Activated naive CD8-positive, alpha-beta T cell (primary cell): Measurements from ENCODE around the gene ATRNL1.

Source experiments
- H3K27ac Mint-ChIP-seq: one replicate; pipeline ENCODE4 v1.8.0; 2021; ENCODE audit warnings: mixed read lengths
- H3K27me3 Mint-ChIP-seq: one replicate; pipeline ENCODE4 v1.8.0; 2021; ENCODE audit warnings: mixed read lengths
- H3K36me3 Mint-ChIP-seq: one replicate; pipeline ENCODE4 v1.8.0; 2021; ENCODE audit warnings: mixed read lengths
- H3K4me1 Mint-ChIP-seq: one replicate; pipeline ENCODE4 v1.8.0; 2021; ENCODE audit warnings: low read depth, mixed read lengths
- H3K4me3 Mint-ChIP-seq: one replicate; pipeline ENCODE4 v1.8.0; 2021; ENCODE audit warnings: mild to moderate bottlenecking, mixed read lengths
- H3K9me3 Mint-ChIP-seq: one replicate; pipeline ENCODE4 v1.8.0; 2021; ENCODE audit warnings: low read depth, mixed read lengths

The ATRNL1 gene

GRCh38 chr10:115093286-115093775 is at the start of gene ATRNL1:
TSS of gene ATRNL1 (plus strand) at chr10:115093365. CDS start at chr10:115093751, 386 bp downstream.
- H3K27ac Mint-ChIP-seq: no peak within 1 kb of the TSS
- H3K4me3 Mint-ChIP-seq: peak within 1 kb of the TSS; percentile 83
- H3K9me3 Mint-ChIP-seq: no peaks in the 10 kb centered on the region
- no peaks in the 10 kb centered on the region for H3K36me3 Mint-ChIP-seq
- H3K27me3 Mint-ChIP-seq: peaks cover 37% of the 10 kb centered on the region
- peaks cover 8% of the 10 kb centered on the region for H3K4me1 Mint-ChIP-seq

DNA sequence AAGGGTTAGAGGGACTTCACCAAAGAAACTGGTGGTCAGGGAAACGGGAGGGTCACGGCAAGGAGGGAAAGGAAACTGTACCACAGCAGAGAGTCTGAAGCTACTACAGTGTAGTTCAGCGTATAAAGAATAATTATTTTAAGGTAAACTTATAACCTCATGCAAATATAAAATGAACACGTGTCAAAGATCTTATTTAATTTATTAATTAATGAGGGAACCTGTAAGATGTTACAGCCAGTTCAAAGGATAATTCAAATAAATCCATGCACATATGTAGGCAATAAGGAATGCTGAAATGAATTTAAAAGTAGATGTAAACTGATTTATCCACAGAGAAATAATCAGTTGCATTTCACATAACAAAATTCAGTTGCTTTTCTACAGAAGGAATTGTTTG is 49.4 kb upstream of the ATRNL1 start:
- Mint-ChIP-seq H3K9me3 (no peaks in the 10 kb centered on the region), H3K4me3 (no peak overlapping the region), H3K27ac (no peak overlapping the region), H3K36me3 (no peaks in the 10 kb centered on the region), H3K4me1 (no peaks in the 10 kb centered on the region), H3K27me3 (peaks cover 6% of the 10 kb centered on the region)

GRCh38 chr10:115044891-115045290 is 48.3 kb upstream of the ATRNL1 start:
- peaks cover 6% of the 10 kb centered on the region for H3K27me3 Mint-ChIP-seq

DNA sequence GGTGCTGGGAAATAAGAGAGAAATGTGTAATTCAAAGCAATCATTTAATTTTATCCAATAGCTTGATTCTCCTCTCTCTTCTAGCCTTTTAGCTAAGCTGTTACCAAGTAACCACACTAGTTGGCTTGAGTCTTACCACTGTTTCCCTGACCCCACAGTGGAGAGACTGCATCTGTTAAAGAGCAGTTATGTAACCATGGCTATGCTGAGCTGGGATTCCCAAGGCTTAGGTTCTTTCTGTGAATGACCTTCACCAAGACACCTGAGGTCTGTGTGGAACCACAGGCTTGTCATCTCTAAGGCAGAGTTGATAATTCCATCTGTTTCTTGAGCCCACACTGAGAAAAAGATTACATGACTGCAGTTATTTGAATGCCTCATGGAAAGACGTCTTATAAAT is 47.7 kb upstream of the ATRNL1 start:
- Mint-ChIP-seq H3K27ac (no peak overlapping the region), H3K4me1 (no peaks in the 10 kb centered on the region), H3K4me3 (no peak overlapping the region), H3K27me3 (peaks cover 6% of the 10 kb centered on the region), H3K9me3 (no peaks in the 10 kb centered on the region), H3K36me3 (no peaks in the 10 kb centered on the region)

More at GRCh38 chr10:115044891-115045290, 48.3 kb upstream of the ATRNL1 start:
- Mint-ChIP-seq H3K4me1 (no peaks in the 10 kb centered on the region), H3K36me3 (no peaks in the 10 kb centered on the region), H3K4me3 (no peak overlapping the region), H3K27ac (no peak overlapping the region), H3K9me3 (no peaks in the 10 kb centered on the region)

GRCh38 chr10:115046686-115047236 is 46.4 kb upstream of the ATRNL1 start:
- H3K9me3 Mint-ChIP-seq: no peaks in the 10 kb centered on the region
- no peak overlapping the region for H3K27ac Mint-ChIP-seq
- H3K36me3 Mint-ChIP-seq: no peaks in the 10 kb centered on the region
- H3K4me3 Mint-ChIP-seq: no peak overlapping the region
- H3K4me1 Mint-ChIP-seq: no peaks in the 10 kb centered on the region
- peaks cover 6% of the 10 kb centered on the region for H3K27me3 Mint-ChIP-seq

- no peaks in the 10 kb centered on the region for H3K9me3 Mint-ChIP-seq
- no peaks in the 10 kb centered on the region for H3K4me1 Mint-ChIP-seq
- no peaks in the 10 kb centered on the region for H3K36me3 Mint-ChIP-seq
- H3K27ac Mint-ChIP-seq: no peak overlapping the region
- no peak overlapping the region for H3K4me3 Mint-ChIP-seq
- peaks cover 6% of the 10 kb centered on the region for H3K27me3 Mint-ChIP-seq
Observed at GRCh38 chr10:115047705-115048104, 45.5 kb upstream of the ATRNL1 start.

DNA sequence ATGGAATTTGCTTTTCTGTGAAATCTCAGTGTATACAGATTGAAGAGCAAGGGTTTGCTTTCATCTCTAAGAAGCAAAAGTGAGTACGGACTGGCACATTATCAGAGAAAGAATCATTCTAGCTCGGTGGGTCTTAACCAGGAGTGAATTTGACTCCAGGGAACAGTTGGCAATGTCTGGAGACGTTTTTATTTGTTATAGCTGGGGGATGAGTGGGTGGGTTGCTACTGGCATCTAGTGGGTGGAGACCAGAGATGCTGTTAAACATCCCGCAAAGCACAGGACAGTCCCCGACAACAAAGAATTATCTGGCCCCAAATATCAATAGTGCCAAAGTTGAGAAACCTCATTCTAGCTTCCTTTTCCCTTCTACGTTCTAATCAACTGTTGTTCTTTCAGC is 43.8 kb upstream of the ATRNL1 start:
- Mint-ChIP-seq H3K4me3 (no peak overlapping the region), H3K27ac (no peak overlapping the region), H3K9me3 (no peaks in the 10 kb centered on the region), H3K4me1 (no peaks in the 10 kb centered on the region), H3K36me3 (no peaks in the 10 kb centered on the region), H3K27me3 (peaks cover 2% of the 10 kb centered on the region)

- Mint-ChIP-seq H3K27me3 (peaks cover 2% of the 10 kb centered on the region), H3K27ac (no peak overlapping the region), H3K36me3 (no peaks in the 10 kb centered on the region), H3K4me3 (no peak overlapping the region), H3K9me3 (no peaks in the 10 kb centered on the region), H3K4me1 (no peaks in the 10 kb centered on the region)
Observed at GRCh38 chr10:115049960-115050359, 43.2 kb upstream of the ATRNL1 start.

GRCh38 chr10:115050375-115051010 is 42.7 kb upstream of the ATRNL1 start:
- Mint-ChIP-seq H3K36me3 (no peaks in the 10 kb centered on the region), H3K27me3 (peaks cover 2% of the 10 kb centered on the region), H3K9me3 (no peaks in the 10 kb centered on the region)

DNA sequence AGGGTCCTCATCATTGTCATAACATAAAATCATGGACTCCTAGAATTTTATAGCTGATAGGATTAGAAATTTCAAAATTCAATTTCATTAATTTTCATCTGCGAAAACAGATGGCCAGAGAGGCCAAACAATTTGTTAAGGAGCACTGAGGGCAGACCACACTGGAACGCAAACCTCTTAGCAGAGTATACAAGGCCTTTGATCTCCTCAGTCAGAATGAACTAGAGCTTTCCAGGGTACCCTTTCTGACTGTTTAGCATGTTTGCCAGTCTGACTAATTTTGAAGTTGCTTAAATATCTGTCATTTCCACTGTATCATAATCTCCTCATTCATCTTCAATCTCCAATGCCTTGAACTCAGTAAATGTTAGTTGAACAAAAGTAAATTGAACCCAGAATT is 41.9 kb upstream of the ATRNL1 start:
- no peaks in the 10 kb centered on the region for H3K36me3 Mint-ChIP-seq
- no peaks in the 10 kb centered on the region for H3K27me3 Mint-ChIP-seq
- no peaks in the 10 kb centered on the region for H3K9me3 Mint-ChIP-seq
- H3K4me1 Mint-ChIP-seq: no peaks in the 10 kb centered on the region
- no peak overlapping the region for H3K4me3 Mint-ChIP-seq
- no peak overlapping the region for H3K27ac Mint-ChIP-seq

More at GRCh38 chr10:115050375-115051010, 42.7 kb upstream of the ATRNL1 start:
- Mint-ChIP-seq H3K4me1 (no peaks in the 10 kb centered on the region), H3K4me3 (no peak overlapping the region), H3K27ac (no peak overlapping the region)

DNA sequence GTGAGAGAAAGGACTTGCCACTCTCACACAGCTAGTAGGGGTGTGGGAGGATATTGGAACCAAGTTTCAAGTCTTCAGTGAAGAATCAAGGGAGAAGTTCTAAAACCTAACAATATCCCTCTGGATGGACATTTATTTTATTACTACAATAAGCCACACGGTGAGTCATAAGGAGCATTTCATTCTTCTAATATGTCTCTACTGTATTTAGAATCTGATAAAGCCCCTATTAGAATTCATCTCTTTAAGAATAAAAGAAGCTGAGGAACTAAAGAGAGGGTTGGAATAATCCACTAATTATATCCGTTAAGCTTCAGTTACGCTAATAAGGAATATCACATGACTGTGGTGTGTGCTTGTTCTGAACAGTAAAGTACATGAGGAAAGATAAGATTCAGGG is 40.9 kb upstream of the ATRNL1 start:
- no peaks in the 10 kb centered on the region for H3K9me3 Mint-ChIP-seq
- H3K27me3 Mint-ChIP-seq: no peaks in the 10 kb centered on the region
- H3K36me3 Mint-ChIP-seq: no peaks in the 10 kb centered on the region
- H3K4me1 Mint-ChIP-seq: no peaks in the 10 kb centered on the region
- H3K27ac Mint-ChIP-seq: no peak overlapping the region
- H3K4me3 Mint-ChIP-seq: no peak overlapping the region

- Mint-ChIP-seq H3K27me3 (no peaks in the 10 kb centered on the region), H3K4me1 (no peaks in the 10 kb centered on the region), H3K4me3 (no peak overlapping the region), H3K9me3 (no peaks in the 10 kb centered on the region), H3K36me3 (no peaks in the 10 kb centered on the region), H3K27ac (no peak overlapping the region)
Observed at GRCh38 chr10:115052728-115053127, 40.4 kb upstream of the ATRNL1 start.

GRCh38 chr10:115056186-115056585 is 37.0 kb upstream of the ATRNL1 start:
- Mint-ChIP-seq H3K9me3 (no peaks in the 10 kb centered on the region), H3K4me3 (no peak overlapping the region), H3K27ac (no peak overlapping the region), H3K27me3 (peaks cover 4% of the 10 kb centered on the region), H3K4me1 (no peaks in the 10 kb centered on the region), H3K36me3 (no peaks in the 10 kb centered on the region)

DNA sequence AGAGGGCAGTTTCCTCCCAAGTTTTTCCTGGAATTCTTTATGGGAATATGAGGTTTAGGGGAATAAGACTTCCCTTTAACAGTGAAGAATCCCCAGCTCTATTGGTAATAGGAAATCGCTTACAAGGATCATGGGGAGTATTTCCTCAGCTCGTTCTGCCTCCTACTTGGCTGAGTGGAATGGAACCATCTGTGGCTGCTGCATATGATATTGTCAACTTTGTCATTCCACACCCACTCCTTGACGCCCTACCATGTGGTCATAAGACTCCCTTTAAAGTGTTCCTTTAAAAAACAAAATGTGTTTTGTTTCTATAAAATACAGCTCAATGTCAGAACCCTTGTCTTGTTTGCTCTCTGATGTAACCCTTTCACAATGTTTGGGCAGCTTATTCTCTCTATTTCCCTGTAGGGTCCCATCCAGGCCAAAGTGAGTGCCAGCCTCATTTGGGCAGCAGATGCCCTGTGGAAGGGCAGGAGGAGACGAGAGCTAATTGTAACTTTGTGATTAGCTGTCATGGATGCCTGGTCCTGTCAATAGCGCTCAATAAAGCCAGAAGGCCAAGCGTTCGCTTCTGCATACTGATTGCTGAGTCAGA is 33.8 kb upstream of the ATRNL1 start:
- Mint-ChIP-seq H3K27ac (no peak overlapping the region), H3K4me3 (no peak overlapping the region), H3K4me1 (no peaks in the 10 kb centered on the region), H3K36me3 (no peaks in the 10 kb centered on the region), H3K27me3 (peaks cover 6% of the 10 kb centered on the region), H3K9me3 (no peaks in the 10 kb centered on the region)

DNA sequence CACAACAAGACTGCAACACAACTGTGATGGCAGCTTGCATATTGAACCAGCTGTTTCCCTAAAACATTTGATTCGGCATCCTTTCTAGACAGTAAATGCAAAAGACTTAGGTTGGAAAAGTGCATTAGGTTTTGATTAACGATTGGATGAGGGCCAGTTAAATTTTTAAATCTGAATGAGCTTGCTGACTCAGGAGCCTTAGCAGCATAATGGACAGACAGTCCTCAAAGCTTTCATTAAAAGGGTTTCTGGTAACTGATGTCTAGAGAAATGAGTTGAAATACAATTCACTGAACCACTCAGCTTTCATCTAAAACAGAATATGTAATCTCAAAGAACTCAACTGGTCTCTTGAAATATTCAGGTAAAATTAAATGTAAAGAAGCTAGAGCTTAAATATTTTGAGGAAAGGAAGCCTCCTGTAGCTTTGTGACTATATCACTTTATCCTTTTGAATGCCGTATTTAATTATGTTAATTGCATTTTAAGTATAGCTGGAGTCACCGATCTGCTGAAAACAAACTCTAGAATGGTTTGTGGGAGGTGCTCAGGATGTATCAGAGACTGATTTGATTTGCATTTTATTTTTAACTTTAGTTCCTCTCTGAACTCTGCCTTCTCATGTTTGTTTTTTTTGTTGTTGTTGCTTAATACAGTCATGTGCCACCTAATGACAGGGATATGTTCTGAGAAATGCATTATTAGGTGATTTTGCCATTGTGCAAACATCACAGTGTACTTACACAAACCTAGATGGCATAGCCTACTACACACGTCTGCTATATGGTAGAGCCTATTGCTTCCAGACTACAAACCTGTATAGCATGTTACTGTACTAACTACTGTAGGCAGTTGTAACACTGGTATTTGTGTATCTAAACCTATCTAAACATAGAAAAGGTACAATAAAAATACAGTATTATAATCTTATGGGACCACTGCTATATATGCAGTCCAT is 29.2 kb upstream of the ATRNL1 start:
- peaks cover 13% of the 10 kb centered on the region for H3K27me3 Mint-ChIP-seq
- no peak overlapping the region for H3K27ac Mint-ChIP-seq
- no peaks in the 10 kb centered on the region for H3K4me1 Mint-ChIP-seq
- H3K9me3 Mint-ChIP-seq: no peaks in the 10 kb centered on the region
- no peaks in the 10 kb centered on the region for H3K36me3 Mint-ChIP-seq
- H3K4me3 Mint-ChIP-seq: no peak overlapping the region
